H1 (cell line): Measurements from ENCODE around the gene COL27A1. TPM values are rescaled to one million over a fixed set of nuclear protein-coding genes. Genes with fewer than 3 reads are reported as not detected.
A peak's percentile ranks its signal among the peaks of the same experiment; 100 is the strongest.

Experiments used
- CTCF ChIA-PET: fragments of 300-600 bp; sonication (Branson Sonifier 250); formaldehyde crosslinking; loops from one replicate; lab custom pipeline; 2021; ENCODE audit not compliant: partially characterized antibody; lab: Charles Lee
- POLR2A ChIA-PET: fragments of 300-600 bp; sonication (Branson Sonifier 250); formaldehyde crosslinking; loops from one replicate; lab custom pipeline; 2021; ENCODE audit warnings: inconsistent platforms; ENCODE audit not compliant: partially characterized antibody; lab: Charles Lee
- DNase-seq, 2 experiments: peaks; one replicate each; pipeline versions ENCODE4 v3.0.0 to v3.0.0-alpha.2; 2010 to 2022; ENCODE audit warnings: low spot score in 2 of 2, low read depth in 1 of 2, mixed read lengths in 1 of 2
- FAIRE-seq: peaks from 2 replicates; lab custom pipeline; 2011; peaks lifted over from hg19 to GRCh38; lab: Jason Lieb, UNC
- H2AFZ ChIP-seq: 2 replicates; pipeline ENCODE4 v1.8.1; 2012; ENCODE audit warnings: low read length, inconsistent platforms
- H2AK5ac ChIP-seq: 2 replicates; pipeline ENCODE4 v1.6.1; 2013; ENCODE audit warnings: low read depth, low read length
- H2BK120ac ChIP-seq: replicated peaks from 2 replicates; pipeline ENCODE3; 2013; ENCODE audit warnings: low read depth, low read length, inconsistent platforms
- H2BK12ac ChIP-seq: 2 replicates; pipeline ENCODE4 v1.6.1; 2013; ENCODE audit warnings: low read depth, low read length
- H2BK15ac ChIP-seq: 2 replicates; pipeline ENCODE4 v1.6.1; 2013; ENCODE audit warnings: low read length
- H2BK20ac ChIP-seq: 2 replicates; pipeline ENCODE4 v1.6.1; 2013; ENCODE audit warnings: low read length
- H2BK5ac ChIP-seq: 2 replicates; pipeline ENCODE4 v1.6.1; 2013; ENCODE audit warnings: low read depth, low read length
- H3K14ac ChIP-seq: 2 replicates; pipeline ENCODE4 v1.6.1; 2013; ENCODE audit warnings: inconsistent platforms; ENCODE audit not compliant: insufficient read length
- H3K18ac ChIP-seq: 2 replicates; pipeline ENCODE4 v1.6.1; 2013; ENCODE audit warnings: low read length; ENCODE audit errors: extremely low read depth
- H3K23ac ChIP-seq: 2 replicates; pipeline ENCODE4 v1.6.1; 2013; ENCODE audit warnings: inconsistent platforms; ENCODE audit not compliant: insufficient read length
- H3K23me2 ChIP-seq: 2 replicates; pipeline ENCODE4 v1.6.1; 2013; ENCODE audit warnings: low read depth, low read length
- H3K27ac ChIP-seq: 2 replicates; pipeline ENCODE4 v1.6.1; 2011; ENCODE audit warnings: low read depth, low read length, inconsistent platforms
- H3K27me3 ChIP-seq, 4 experiments: replicated peaks in 1 of 4; 1 replicate in 1 of 4; 2 replicates in 3 of 4; pipeline versions ENCODE4 v1.6.1 to v1.8.1; 2011 to 2013; ENCODE audit warnings: low read length in 3 of 4, mild to moderate bottlenecking in 3 of 4, inconsistent platforms in 2 of 4, mixed read lengths in 2 of 4, moderate library complexity in 1 of 4; ENCODE audit not compliant: control insufficient read depth in 3 of 4, insufficient read depth in 3 of 4; ENCODE audit errors: extremely low read depth in 1 of 4
- H3K36me3 ChIP-seq, 4 experiments: 2 replicates each; pipeline versions ENCODE4 v1.6.1 to v1.8.1; 2011 to 2013; ENCODE audit warnings: mild to moderate bottlenecking in 4 of 4, low read length in 3 of 4, moderate library complexity in 2 of 4, control low read depth in 1 of 4, inconsistent platforms in 1 of 4; ENCODE audit not compliant: insufficient read depth in 4 of 4, control insufficient read depth in 2 of 4
- H3K4ac ChIP-seq: replicated peaks from 2 replicates; pipeline ENCODE3; 2013; ENCODE audit warnings: low read length, low read depth, mixed read lengths, inconsistent platforms; ENCODE audit not compliant: insufficient read length
- H3K4me1 ChIP-seq, 4 experiments: replicated peaks in 1 of 4; 1 replicate in 1 of 4; 2 replicates in 3 of 4; pipeline versions ENCODE4 v1.6.1 to v1.8.1; 2011 to 2013; ENCODE audit warnings: low read length in 3 of 4, inconsistent platforms in 2 of 4, mixed read lengths in 1 of 4; ENCODE audit not compliant: insufficient read depth in 4 of 4, control insufficient read depth in 3 of 4
- H3K4me2 ChIP-seq, 2 experiments: 2 replicates each; pipeline versions ENCODE4 v1.6.1 to v1.8.1; 2011 to 2013; ENCODE audit warnings: low read depth in 2 of 2, low read length in 2 of 2, control low read depth in 1 of 2, inconsistent platforms in 1 of 2, mild to moderate bottlenecking in 1 of 2; ENCODE audit not compliant: insufficient read depth in 1 of 2
- H3K4me3 ChIP-seq, 4 experiments: fragments of 200-600, 300-600 bp in 1 of 4; sonication (generic), shearing (Covaris generic), sonication (Bioruptor Twin) in 1 of 4; 2 replicates each; pipeline versions ENCODE4 v1.5.1 to v1.8.1; 2011 to 2016; ENCODE audit warnings: low read length in 4 of 4, low read depth in 3 of 4, control low read depth in 2 of 4, inconsistent platforms in 2 of 4, mild to moderate bottlenecking in 2 of 4, mixed read lengths in 1 of 4, moderate library complexity in 1 of 4; ENCODE audit not compliant: insufficient read depth in 2 of 4; ENCODE audit errors: extremely low read depth in 1 of 4
- H3K56ac ChIP-seq: replicated peaks from 2 replicates; pipeline ENCODE3; 2013; ENCODE audit warnings: low read depth, mild to moderate bottlenecking, mixed read lengths, low read length, inconsistent platforms; ENCODE audit not compliant: insufficient read length
- H3K79me1 ChIP-seq: 2 replicates; pipeline ENCODE4 v1.6.1; 2013; ENCODE audit warnings: low read depth, low read length, control low read depth
- H3K79me2 ChIP-seq, 2 experiments: 2 replicates each; pipeline versions ENCODE4 v1.6.1 to v1.8.1; 2012 to 2013; ENCODE audit warnings: low read length in 2 of 2, mild to moderate bottlenecking in 2 of 2, inconsistent platforms in 1 of 2; ENCODE audit not compliant: insufficient read depth in 2 of 2, control insufficient read depth in 1 of 2
- H3K9ac ChIP-seq, 4 experiments: replicated peaks in 1 of 4; 1 replicate in 1 of 4; 2 replicates in 3 of 4; pipeline versions ENCODE4 v1.6.1 to v1.8.1; 2011 to 2013; ENCODE audit warnings: low read depth in 3 of 4, low read length in 3 of 4, control low read depth in 2 of 4, mild to moderate bottlenecking in 2 of 4, moderate library complexity in 2 of 4, inconsistent platforms in 1 of 4; ENCODE audit errors: extremely low read depth in 1 of 4
- H3K9me3 ChIP-seq, 2 experiments: 2 replicates each; pipeline versions ENCODE4 v1.6.1 to v1.8.1; 2012 to 2013; ENCODE audit warnings: mild to moderate bottlenecking in 2 of 2, moderate library complexity in 2 of 2, control low read depth in 1 of 2, inconsistent platforms in 1 of 2, low read depth in 1 of 2, low read length in 1 of 2, mixed read lengths in 1 of 2; ENCODE audit not compliant: insufficient read depth in 2 of 2
- H4K20me1 ChIP-seq, 2 experiments: replicated peaks in 1 of 2; 2 replicates each; pipeline versions ENCODE3 to v1.8.1; 2011 to 2013; ENCODE audit warnings: inconsistent platforms in 2 of 2, low read length in 2 of 2, mild to moderate bottlenecking in 1 of 2; ENCODE audit not compliant: insufficient read depth in 2 of 2, control insufficient read depth in 1 of 2
- H4K5ac ChIP-seq: 2 replicates; pipeline ENCODE4 v1.6.1; 2013; ENCODE audit warnings: low read length, low read depth, mixed read lengths, inconsistent platforms; ENCODE audit not compliant: insufficient read length
- H4K8ac ChIP-seq: 2 replicates; pipeline ENCODE4 v1.8.0; 2013; ENCODE audit warnings: mild to moderate bottlenecking, moderate library complexity, low read length, inconsistent platforms; ENCODE audit not compliant: insufficient read depth; ENCODE audit errors: extremely low read depth
- H4K91ac ChIP-seq: replicated peaks from 2 replicates; pipeline ENCODE3; 2013; ENCODE audit warnings: low read length, mixed read lengths, inconsistent platforms; ENCODE audit not compliant: insufficient read length
- CEBPB ChIP-seq: IDR thresholded peaks from 2 replicates; pipeline ENCODE4 v1.6.1; 2012; ENCODE audit warnings: low read depth, low read length
- GTF2F1 ChIP-seq: IDR thresholded peaks from 2 replicates; pipeline ENCODE4 v1.6.1; 2012; ENCODE audit warnings: low read depth, low read length, improper control_type of control experiment, borderline replicate concordance
- SAP30 ChIP-seq: fragments of 300-600 bp; sonication (generic); IDR thresholded peaks from 2 replicates; pipeline ENCODE4 v1.7.1; 2012; ENCODE audit warnings: low read length, moderate library complexity, mild to moderate bottlenecking, inconsistent platforms; ENCODE audit not compliant: insufficient read depth, insufficient replicate concordance
- SIN3A ChIP-seq, 2 experiments: IDR thresholded peaks in 1 of 2; conservative IDR thresholded peaks in 1 of 2; 2 replicates each; pipeline ENCODE4 v1.6.1; 2011 to 2012; ENCODE audit warnings: low read length in 2 of 2, improper control_type of control experiment in 1 of 2, low read depth in 1 of 2, mild to moderate bottlenecking in 1 of 2
- TAF7 ChIP-seq: optimal IDR thresholded peaks from 2 replicates; pipeline ENCODE3; 2011; ENCODE audit warnings: low read depth, mild to moderate bottlenecking, inconsistent platforms, low read length, moderate library complexity, borderline replicate concordance
- TCF12 ChIP-seq: IDR thresholded peaks from 2 replicates; pipeline ENCODE4 v1.6.1; 2011; ENCODE audit warnings: low read depth, mild to moderate bottlenecking, low read length
- TEAD4 ChIP-seq: IDR thresholded peaks from 2 replicates; pipeline ENCODE4 v1.6.1; 2012; ENCODE audit warnings: low read depth, low read length, inconsistent platforms, mixed read lengths
- YY1 ChIP-seq: IDR thresholded peaks from 2 replicates; pipeline ENCODE4 v1.6.1; 2011; ENCODE audit warnings: low read depth, mild to moderate bottlenecking, low read length
- WGBS, 2 experiments: shearing (Covaris generic) in 1 of 2; methylation state at CpG; one replicate each; pipeline versions ENCODE4 v1.1.6 to v1.1.7; 2013 to 2015; ENCODE audit warnings: low lambda C conversion rate in 2 of 2, mixed read lengths in 2 of 2, inconsistent platforms in 1 of 2, low coverage in 1 of 2, missing lambda C conversion rate in 1 of 2; ENCODE audit not compliant: insufficient replicate concordance in 2 of 2, insufficient coverage in 1 of 2, insufficient read length in 1 of 2; ENCODE audit errors: extremely low coverage in 1 of 2, missing lambda C conversion rate in 1 of 2; 5-methylcytosine and 5-hydroxymethylcytosine counted together
- polyA plus RNA-seq, 7 experiments: library from polyadenylated mRNA; depleted of rRNA in 3 of 7; stranded (reverse) in 5 of 7; unstranded in 2 of 7; fragments of >200 nt in 5 of 7; fragments of 200-250 nt in 2 of 7; gene quantifications; 1 replicate in 5 of 7; 2 replicates in 1 of 7; 4 replicates in 1 of 7; pipeline versions ENCODE4 v1.2.1 to v1.2.3, GENCODE V29; 2011 to 2013; ENCODE audit warnings: missing spikeins in 2 of 7, mixed read lengths in 2 of 7
- total RNA-seq: library from RNA; stranded (reverse); fragmentation: NEBNext Ultra II Directional; extraction: Animal tissue kit (Norgen Biotek cat#: 25700); gene quantifications from 2 replicates; pipeline ENCODE4 v1.2.1, GENCODE V29; 2021
- TF ChIP-seq, protein P1 (sequence below): IDR thresholded peaks from 2 replicates; pipeline ENCODE4 v1.6.1; 2012; ENCODE audit warnings: inconsistent platforms
- TF ChIP-seq, protein P2 (sequence below): IDR thresholded peaks from 2 replicates; pipeline ENCODE4 v1.6.1; 2011; ENCODE audit warnings: low read depth, mild to moderate bottlenecking, low read length; ENCODE audit not compliant: insufficient read depth

The COL27A1 gene
- total and polyA plus RNA-seq, 2 of the 8 experiments (the other 6 are each of a cell fraction or from before 2014, with no cell fraction given): 15.1 to 22.8 TPM

DNA sequence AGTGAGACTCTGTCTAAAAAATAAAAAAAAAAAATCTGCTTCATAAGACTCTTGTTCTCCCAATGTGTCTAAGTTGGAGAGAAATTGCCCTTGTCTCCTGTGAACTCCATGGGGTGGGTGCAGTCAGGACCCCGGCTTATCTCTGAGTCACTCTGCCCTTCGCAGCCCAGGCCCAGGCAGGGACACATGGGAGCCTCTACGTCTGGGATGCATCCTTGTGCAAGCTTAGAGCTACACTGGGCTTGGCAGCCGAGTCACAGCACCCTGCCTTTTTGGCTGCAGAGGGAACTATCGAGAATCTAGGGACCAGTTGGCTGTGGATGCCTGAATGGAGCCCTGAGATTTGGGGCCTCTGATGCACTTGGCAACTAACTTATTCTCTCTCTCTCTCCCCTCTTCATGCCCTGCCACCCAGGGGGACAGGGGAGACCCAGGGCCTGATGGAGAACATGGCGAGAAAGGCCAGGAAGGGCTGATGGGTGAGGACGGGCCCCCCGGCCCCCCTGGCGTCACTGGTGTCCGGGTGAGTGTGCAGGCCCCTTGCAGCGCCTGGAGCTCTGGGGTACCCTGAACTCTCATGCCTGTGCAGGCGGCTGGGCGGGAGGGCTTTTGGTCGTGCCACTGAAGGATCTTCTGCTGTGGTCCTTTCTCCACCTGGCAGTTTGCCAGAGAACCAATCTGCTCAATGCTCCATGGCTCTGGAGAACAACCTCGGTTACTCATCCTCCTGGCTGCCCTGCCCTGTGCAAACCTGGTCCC is 120.1 kb downstream of the COL27A1 start:
- no peak overlapping the region for H3K4me2 ChIP-seq
- no peak overlapping the region for H4K5ac ChIP-seq
- H2BK20ac ChIP-seq: no peak overlapping the region
- TF ChIP-seq CEBPB (no peak), TAF7 (no peak), GTF2F1 (no peak), SIN3A (conservative IDR thresholded peaks at IDR 0.05 in 1 of 2, IDR thresholded peaks at IDR 0.05 in 1 of 2; ENCODE audit: low read depth in 1 of 2, low read length in 2 of 2) (no peak), TEAD4 (no peak), TCF12 (no peak), SAP30 (no peak), YY1 (no peak)
- TF ChIP-seq, protein P1, sequence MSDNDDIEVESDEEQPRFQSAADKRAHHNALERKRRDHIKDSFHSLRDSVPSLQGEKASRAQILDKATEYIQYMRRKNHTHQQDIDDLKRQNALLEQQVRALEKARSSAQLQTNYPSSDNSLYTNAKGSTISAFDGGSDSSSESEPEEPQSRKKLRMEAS: no peak
- TF ChIP-seq, protein P2, sequence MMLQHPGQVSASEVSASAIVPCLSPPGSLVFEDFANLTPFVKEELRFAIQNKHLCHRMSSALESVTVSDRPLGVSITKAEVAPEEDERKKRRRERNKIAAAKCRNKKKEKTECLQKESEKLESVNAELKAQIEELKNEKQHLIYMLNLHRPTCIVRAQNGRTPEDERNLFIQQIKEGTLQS: no peak
- no peaks in the 10 kb centered on the region for H3K27me3 ChIP-seq
- no peak overlapping the region for H2BK120ac ChIP-seq
- no peak overlapping the region for H3K14ac ChIP-seq
- H3K9me3 ChIP-seq: no peaks in the 10 kb centered on the region
- CTCF ChIA-PET: interaction anchor here (0.6 to 17.3 kb wide), 7 partner anchors 13 to 193 kb away, joined by 3 to 206 read pairs (median 5); no protein-coding TSS in a partner anchor
- no peak overlapping the region for H3K9ac ChIP-seq
- no peak overlapping the region for H3K56ac ChIP-seq
- no peaks in the 10 kb centered on the region for H3K79me2 ChIP-seq
- DNase-seq (peak in 1 of 2 experiments; percentile 27), FAIRE-seq (no peak)
- no peak overlapping the region for H3K4ac ChIP-seq
- no peak overlapping the region for H2BK12ac ChIP-seq
- no peak overlapping the region for H3K23ac ChIP-seq
- H3K4me3 ChIP-seq: no peak overlapping the region
- no peak overlapping the region for H2BK5ac ChIP-seq
- H2AK5ac ChIP-seq: no peak overlapping the region
- H4K20me1 ChIP-seq: peaks cover 0 to 9% of the 10 kb centered on the region in 2 experiments
- no peak overlapping the region for H2BK15ac ChIP-seq
- H4K8ac ChIP-seq: no peak overlapping the region
- H3K23me2 ChIP-seq: peaks cover 6% of the 10 kb centered on the region; the same call in 1 of the 2 replicates
- WGBS, 2 experiments: 87% methylated on average over 13 of the region's 15 CpGs; no CpG with 5 or more reads in 1 of the 2 experiments
- no peak overlapping the region for H3K18ac ChIP-seq
- H2AFZ ChIP-seq: no peak overlapping the region
- H3K4me1 ChIP-seq: no peaks in the 10 kb centered on the region
- no peak overlapping the region for H4K91ac ChIP-seq
- H3K27ac ChIP-seq: no peak overlapping the region
- no peaks in the 10 kb centered on the region for H3K79me1 ChIP-seq
- POLR2A ChIA-PET: no interaction called here
- H3K36me3 ChIP-seq: no peaks in the 10 kb centered on the region; a peak in 1 of 8 replicates
